WTC11 (cell line): ENCODE results near the gene FSTL4. TPM values are rescaled to one million over a fixed set of nuclear protein-coding genes. Genes with fewer than 3 reads are reported as not detected.
A peak's percentile ranks its signal among the peaks of the same experiment; 100 is the strongest.

Source experiments
- ATAC-seq: fragments of 200-7000 bp; cut with Tn5 transposase; 2 replicates; pipeline ENCODE4 v1.10.0; 2021; ENCODE audit warnings: mild to moderate bottlenecking, moderate library complexity
- CTCF ChIA-PET: fragments of 300-600 bp; sonication (Branson Sonifier 250); formaldehyde crosslinking; loops from one replicate; lab custom pipeline; 2021; ENCODE audit warnings: antibody characterized with exemption; lab: Charles Lee
- POLR2A ChIA-PET: fragments of 350-600 bp; sonication (Branson Sonifier 250); formaldehyde crosslinking; loops from one replicate; lab custom pipeline; 2021; ENCODE audit warnings: antibody characterized with exemption; lab: Charles Lee
- DNase-seq: peaks from one replicate; pipeline ENCODE4 v3.0.0; 2021; ENCODE audit warnings: low spot score
- H3K27ac Mint-ChIP-seq: 2 replicates; pipeline ENCODE4 v1.8.0; 2021; ENCODE audit warnings: mixed read lengths
- H3K27me3 Mint-ChIP-seq: 2 replicates; pipeline ENCODE4 v1.8.0; 2021; ENCODE audit warnings: low read depth, mild to moderate bottlenecking, moderate library complexity, mixed read lengths
- H3K36me3 Mint-ChIP-seq: 2 replicates; pipeline ENCODE4 v1.8.0; 2021; ENCODE audit warnings: mixed read lengths
- H3K4me1 Mint-ChIP-seq: 2 replicates; pipeline ENCODE4 v1.8.0; 2022; ENCODE audit warnings: mixed read lengths
- H3K4me3 Mint-ChIP-seq: 2 replicates; pipeline ENCODE4 v1.8.0; 2021; ENCODE audit warnings: mild to moderate bottlenecking, moderate library complexity, mixed read lengths
- H3K9me3 Mint-ChIP-seq: 2 replicates; pipeline ENCODE4 v1.8.0; 2021; ENCODE audit warnings: mixed read lengths
- CBFB ChIP-seq: sonication (generic); formaldehyde crosslinking; IDR thresholded peaks from 2 replicates; pipeline ENCODE4 v1.8.1; 2022; ENCODE audit warnings: mild to moderate bottlenecking, low read depth, missing genetic modification reagents
- ELF4 ChIP-seq: sonication (generic); formaldehyde crosslinking; IDR thresholded peaks from 2 replicates; pipeline ENCODE4 v1.8.1; 2022; ENCODE audit warnings: low read depth, mild to moderate bottlenecking, moderate library complexity, missing genetic modification reagents
- GABPB1 ChIP-seq: sonication (generic); formaldehyde crosslinking; IDR thresholded peaks from 2 replicates; pipeline ENCODE4 v1.8.1; 2023; ENCODE audit warnings: mild to moderate bottlenecking, missing genetic modification reagents
- GTF2I ChIP-seq: fragments of 250-450 bp; sonication (Bioruptor Pico); conservative IDR thresholded peaks from 2 replicates; pipeline ENCODE4 v1.4.0; 2021; ENCODE audit warnings: mild to moderate bottlenecking
- MXD4 ChIP-seq: fragments of 250-450 bp; sonication (Bioruptor Pico); IDR thresholded peaks from 2 replicates; pipeline ENCODE4 v1.8.0; 2021; ENCODE audit warnings: mild to moderate bottlenecking, moderate library complexity, borderline replicate concordance
- NFATC4 ChIP-seq: fragments of 250-450 bp; sonication (Bioruptor Pico); IDR thresholded peaks from 2 replicates; pipeline ENCODE4 v1.9.0; 2021; ENCODE audit warnings: mild to moderate bottlenecking
- NFYB ChIP-seq: sonication (generic); formaldehyde crosslinking; conservative IDR thresholded peaks from 2 replicates; pipeline ENCODE4 v1.8.0; 2022; ENCODE audit warnings: low read depth, missing genetic modification reagents
- NR2C2 ChIP-seq: sonication (generic); formaldehyde crosslinking; IDR thresholded peaks from 2 replicates; pipeline ENCODE4 v1.8.0; 2022; ENCODE audit warnings: mild to moderate bottlenecking, missing genetic modification reagents
- NR3C1 ChIP-seq: sonication (generic); formaldehyde crosslinking; conservative IDR thresholded peaks from 2 replicates; pipeline ENCODE4 v1.8.1; 2023; ENCODE audit warnings: low read depth, mild to moderate bottlenecking, missing genetic modification reagents
- ZBTB21 ChIP-seq: sonication (generic); formaldehyde crosslinking; IDR thresholded peaks from 2 replicates; pipeline ENCODE4 v1.8.1; 2023; ENCODE audit warnings: mild to moderate bottlenecking, missing genetic modification reagents, borderline replicate concordance
- ZNF138 ChIP-seq: sonication (generic); formaldehyde crosslinking; conservative IDR thresholded peaks from 2 replicates; pipeline ENCODE4 v1.8.1; 2022; ENCODE audit warnings: mild to moderate bottlenecking, moderate library complexity, missing genetic modification reagents
- ZNF263 ChIP-seq: sonication (generic); formaldehyde crosslinking; IDR thresholded peaks from 2 replicates; pipeline ENCODE4 v1.8.1; 2022; ENCODE audit warnings: low read depth, mild to moderate bottlenecking, moderate library complexity, missing genetic modification reagents
- ZNF396 ChIP-seq: fragments of 250-450 bp; sonication (Bioruptor Pico); IDR thresholded peaks from 2 replicates; pipeline ENCODE4 v1.8.0; 2021; ENCODE audit warnings: mild to moderate bottlenecking, moderate library complexity, borderline replicate concordance
- total RNA-seq: library from RNA; stranded (reverse); gene quantifications from 3 replicates; pipeline ENCODE4 v1.2.3, GENCODE V29; 2021
- TF ChIP-seq, protein P1 (sequence below): fragments of 250-450 bp; sonication (Bioruptor Pico); IDR thresholded peaks from 2 replicates; pipeline ENCODE4 v1.9.0; 2021; ENCODE audit warnings: mild to moderate bottlenecking
- TF ChIP-seq, protein P2 (sequence below): sonication (generic); formaldehyde crosslinking; IDR thresholded peaks from 2 replicates; pipeline ENCODE4 v1.8.0; 2022; ENCODE audit warnings: mild to moderate bottlenecking, missing genetic modification reagents
- TF ChIP-seq, protein P3 (sequence below): sonication (generic); formaldehyde crosslinking; IDR thresholded peaks from 2 replicates; pipeline ENCODE4 v1.8.0; 2023; ENCODE audit warnings: missing genetic modification reagents
- TF ChIP-seq, protein P4 (sequence below): fragments of 250-450 bp; sonication (Bioruptor Pico); IDR thresholded peaks from 2 replicates; pipeline ENCODE4 v1.9.0; 2021; ENCODE audit warnings: moderate library complexity, mild to moderate bottlenecking, inconsistent platforms, borderline replicate concordance
- TF ChIP-seq, protein P5 (sequence below): sonication (generic); formaldehyde crosslinking; IDR thresholded peaks from 2 replicates; pipeline ENCODE4 v1.8.1; 2023; ENCODE audit warnings: mild to moderate bottlenecking, missing genetic modification reagents
- TF ChIP-seq, protein P6 (sequence below): sonication (generic); formaldehyde crosslinking; IDR thresholded peaks from 2 replicates; pipeline ENCODE4 v1.8.1; 2023; ENCODE audit warnings: mild to moderate bottlenecking, moderate library complexity, missing genetic modification reagents
- TF ChIP-seq, protein P7 (sequence below): fragments of 200-600 bp; IDR thresholded peaks from 2 replicates; pipeline ENCODE4 v1.8.0; 2022; ENCODE audit warnings: antibody characterized with exemption
- TF ChIP-seq, protein P8 (sequence below): sonication (generic); formaldehyde crosslinking; IDR thresholded peaks from 2 replicates; pipeline ENCODE4 v1.8.1; 2022; ENCODE audit warnings: low read depth, missing genetic modification reagents, borderline replicate concordance

The FSTL4 gene
- total RNA-seq, 1 experiment from 2014 or later = 6.1 TPM

DNA sequence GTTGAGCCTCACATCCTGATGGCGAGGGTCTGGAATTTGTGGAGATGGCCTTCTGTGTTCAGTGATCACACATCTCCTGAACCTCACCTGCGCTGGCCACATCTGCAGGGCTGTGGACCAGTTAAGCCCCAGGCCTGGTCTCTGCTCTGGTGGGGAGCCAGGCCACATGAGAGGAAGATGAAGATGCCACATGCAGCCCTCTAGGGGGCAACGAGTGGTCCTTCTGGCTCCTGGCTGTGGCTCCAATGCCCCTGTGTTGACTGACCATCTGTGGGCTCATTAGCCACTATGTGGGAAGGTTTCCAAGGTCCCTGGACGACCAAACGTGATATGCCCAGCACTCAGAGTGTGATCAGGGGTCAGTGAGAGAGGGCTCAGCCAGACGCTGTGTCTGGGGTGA is 357.5 kb downstream of the FSTL4 start:
- TF ChIP-seq NFATC4 (CRISPR knock-in tag) (no peak), ZNF138 (CRISPR knock-in tag) (no peak), ZNF263 (CRISPR knock-in tag) (no peak), ELF4 (CRISPR knock-in tag) (no peak), CBFB (no peak)
- TF ChIP-seq, protein P1, sequence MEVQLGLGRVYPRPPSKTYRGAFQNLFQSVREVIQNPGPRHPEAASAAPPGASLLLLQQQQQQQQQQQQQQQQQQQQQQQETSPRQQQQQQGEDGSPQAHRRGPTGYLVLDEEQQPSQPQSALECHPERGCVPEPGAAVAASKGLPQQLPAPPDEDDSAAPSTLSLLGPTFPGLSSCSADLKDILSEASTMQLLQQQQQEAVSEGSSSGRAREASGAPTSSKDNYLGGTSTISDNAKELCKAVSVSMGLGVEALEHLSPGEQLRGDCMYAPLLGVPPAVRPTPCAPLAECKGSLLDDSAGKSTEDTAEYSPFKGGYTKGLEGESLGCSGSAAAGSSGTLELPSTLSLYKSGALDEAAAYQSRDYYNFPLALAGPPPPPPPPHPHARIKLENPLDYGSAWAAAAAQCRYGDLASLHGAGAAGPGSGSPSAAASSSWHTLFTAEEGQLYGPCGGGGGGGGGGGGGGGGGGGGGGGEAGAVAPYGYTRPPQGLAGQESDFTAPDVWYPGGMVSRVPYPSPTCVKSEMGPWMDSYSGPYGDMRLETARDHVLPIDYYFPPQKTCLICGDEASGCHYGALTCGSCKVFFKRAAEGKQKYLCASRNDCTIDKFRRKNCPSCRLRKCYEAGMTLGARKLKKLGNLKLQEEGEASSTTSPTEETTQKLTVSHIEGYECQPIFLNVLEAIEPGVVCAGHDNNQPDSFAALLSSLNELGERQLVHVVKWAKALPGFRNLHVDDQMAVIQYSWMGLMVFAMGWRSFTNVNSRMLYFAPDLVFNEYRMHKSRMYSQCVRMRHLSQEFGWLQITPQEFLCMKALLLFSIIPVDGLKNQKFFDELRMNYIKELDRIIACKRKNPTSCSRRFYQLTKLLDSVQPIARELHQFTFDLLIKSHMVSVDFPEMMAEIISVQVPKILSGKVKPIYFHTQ (CRISPR knock-in tag) = no peak
- TF ChIP-seq, protein P2, sequence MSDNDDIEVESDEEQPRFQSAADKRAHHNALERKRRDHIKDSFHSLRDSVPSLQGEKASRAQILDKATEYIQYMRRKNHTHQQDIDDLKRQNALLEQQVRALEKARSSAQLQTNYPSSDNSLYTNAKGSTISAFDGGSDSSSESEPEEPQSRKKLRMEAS (CRISPR knock-in tag) = no peak
- TF ChIP-seq, all 79 proteins: peak for 0
- Mint-ChIP-seq H3K27ac (no peak overlapping the region), H3K27me3 (no peaks in the 10 kb centered on the region), H3K4me3 (no peak overlapping the region), H3K9me3 (no peaks in the 10 kb centered on the region), H3K4me1 (peaks cover 21% of the 10 kb centered on the region), H3K36me3 (no peaks in the 10 kb centered on the region)
- no peak for DNase-seq
- ChIA-PET CTCF (interaction anchor here (1.5 kb wide), 1 partner anchor 61 kb away, joined by 4 read pairs; no protein-coding TSS in a partner anchor), POLR2A (no interaction called here)
- ATAC-seq = peak; percentile 29

DNA sequence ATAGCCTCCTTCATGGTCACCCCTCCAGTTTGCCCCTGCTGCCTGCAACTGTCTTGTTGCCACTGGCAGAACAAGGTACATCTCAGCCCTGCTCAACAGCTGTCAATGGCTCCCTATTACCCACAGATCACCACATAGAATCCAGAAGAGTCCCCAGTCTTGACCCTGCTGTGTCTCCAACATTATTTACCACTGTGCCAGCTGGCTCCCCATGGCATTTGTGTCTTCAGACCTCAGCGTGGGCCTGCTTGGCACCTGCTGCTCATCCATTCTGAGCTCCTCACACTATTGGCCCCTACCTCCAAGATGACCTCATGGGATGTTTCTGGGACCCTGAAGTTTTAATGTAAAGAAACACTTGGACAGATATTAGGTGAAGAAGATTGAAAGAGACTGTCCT is 358.7 kb downstream of the FSTL4 start:
- Mint-ChIP-seq H3K4me3 (no peak overlapping the region), H3K27me3 (no peaks in the 10 kb centered on the region), H3K27ac (no peak overlapping the region), H3K36me3 (no peaks in the 10 kb centered on the region), H3K4me1 (peaks cover 14% of the 10 kb centered on the region), H3K9me3 (no peaks in the 10 kb centered on the region)
- ATAC-seq (no peak), DNase-seq (no peak)
- POLR2A ChIA-PET = no interaction called here
- TF ChIP-seq, protein P3, sequence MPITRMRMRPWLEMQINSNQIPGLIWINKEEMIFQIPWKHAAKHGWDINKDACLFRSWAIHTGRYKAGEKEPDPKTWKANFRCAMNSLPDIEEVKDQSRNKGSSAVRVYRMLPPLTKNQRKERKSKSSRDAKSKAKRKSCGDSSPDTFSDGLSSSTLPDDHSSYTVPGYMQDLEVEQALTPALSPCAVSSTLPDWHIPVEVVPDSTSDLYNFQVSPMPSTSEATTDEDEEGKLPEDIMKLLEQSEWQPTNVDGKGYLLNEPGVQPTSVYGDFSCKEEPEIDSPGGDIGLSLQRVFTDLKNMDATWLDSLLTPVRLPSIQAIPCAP (CRISPR knock-in tag) = no peak
- no peak for TF ChIP-seq ZNF396 (CRISPR knock-in tag)
- TF ChIP-seq, protein P4, sequence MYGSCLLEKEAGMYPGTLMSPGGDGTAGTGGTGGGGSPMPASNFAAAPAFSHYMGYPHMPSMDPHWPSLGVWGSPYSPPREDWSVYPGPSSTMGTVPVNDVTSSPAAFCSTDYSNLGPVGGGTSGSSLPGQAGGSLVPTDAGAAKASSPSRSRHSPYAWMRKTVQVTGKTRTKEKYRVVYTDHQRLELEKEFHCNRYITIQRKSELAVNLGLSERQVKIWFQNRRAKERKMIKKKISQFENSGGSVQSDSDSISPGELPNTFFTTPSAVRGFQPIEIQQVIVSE (CRISPR knock-in tag) = no peak
- no peak for TF ChIP-seq GABPB1 (CRISPR knock-in tag)
- no peak for TF ChIP-seq MXD4
- TF ChIP-seq ZBTB21 = no peak
- TF ChIP-seq, protein P5, sequence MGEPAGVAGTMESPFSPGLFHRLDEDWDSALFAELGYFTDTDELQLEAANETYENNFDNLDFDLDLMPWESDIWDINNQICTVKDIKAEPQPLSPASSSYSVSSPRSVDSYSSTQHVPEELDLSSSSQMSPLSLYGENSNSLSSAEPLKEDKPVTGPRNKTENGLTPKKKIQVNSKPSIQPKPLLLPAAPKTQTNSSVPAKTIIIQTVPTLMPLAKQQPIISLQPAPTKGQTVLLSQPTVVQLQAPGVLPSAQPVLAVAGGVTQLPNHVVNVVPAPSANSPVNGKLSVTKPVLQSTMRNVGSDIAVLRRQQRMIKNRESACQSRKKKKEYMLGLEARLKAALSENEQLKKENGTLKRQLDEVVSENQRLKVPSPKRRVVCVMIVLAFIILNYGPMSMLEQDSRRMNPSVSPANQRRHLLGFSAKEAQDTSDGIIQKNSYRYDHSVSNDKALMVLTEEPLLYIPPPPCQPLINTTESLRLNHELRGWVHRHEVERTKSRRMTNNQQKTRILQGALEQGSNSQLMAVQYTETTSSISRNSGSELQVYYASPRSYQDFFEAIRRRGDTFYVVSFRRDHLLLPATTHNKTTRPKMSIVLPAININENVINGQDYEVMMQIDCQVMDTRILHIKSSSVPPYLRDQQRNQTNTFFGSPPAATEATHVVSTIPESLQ (CRISPR knock-in tag) = no peak
- no peak for TF ChIP-seq GTF2I (CRISPR knock-in tag)
- no peak for TF ChIP-seq NR3C1
- TF ChIP-seq, protein P6, sequence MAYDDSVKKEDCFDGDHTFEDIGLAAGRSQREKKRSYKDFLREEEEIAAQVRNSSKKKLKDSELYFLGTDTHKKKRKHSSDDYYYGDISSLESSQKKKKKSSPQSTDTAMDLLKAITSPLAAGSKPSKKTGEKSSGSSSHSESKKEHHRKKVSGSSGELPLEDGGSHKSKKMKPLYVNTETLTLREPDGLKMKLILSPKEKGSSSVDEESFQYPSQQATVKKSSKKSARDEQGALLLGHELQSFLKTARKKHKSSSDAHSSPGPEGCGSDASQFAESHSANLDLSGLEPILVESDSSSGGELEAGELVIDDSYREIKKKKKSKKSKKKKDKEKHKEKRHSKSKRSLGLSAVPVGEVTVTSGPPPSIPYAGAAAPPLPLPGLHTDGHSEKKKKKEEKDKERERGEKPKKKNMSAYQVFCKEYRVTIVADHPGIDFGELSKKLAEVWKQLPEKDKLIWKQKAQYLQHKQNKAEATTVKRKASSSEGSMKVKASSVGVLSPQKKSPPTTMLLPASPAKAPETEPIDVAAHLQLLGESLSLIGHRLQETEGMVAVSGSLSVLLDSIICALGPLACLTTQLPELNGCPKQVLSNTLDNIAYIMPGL = no peak
- TF ChIP-seq, protein P7, sequence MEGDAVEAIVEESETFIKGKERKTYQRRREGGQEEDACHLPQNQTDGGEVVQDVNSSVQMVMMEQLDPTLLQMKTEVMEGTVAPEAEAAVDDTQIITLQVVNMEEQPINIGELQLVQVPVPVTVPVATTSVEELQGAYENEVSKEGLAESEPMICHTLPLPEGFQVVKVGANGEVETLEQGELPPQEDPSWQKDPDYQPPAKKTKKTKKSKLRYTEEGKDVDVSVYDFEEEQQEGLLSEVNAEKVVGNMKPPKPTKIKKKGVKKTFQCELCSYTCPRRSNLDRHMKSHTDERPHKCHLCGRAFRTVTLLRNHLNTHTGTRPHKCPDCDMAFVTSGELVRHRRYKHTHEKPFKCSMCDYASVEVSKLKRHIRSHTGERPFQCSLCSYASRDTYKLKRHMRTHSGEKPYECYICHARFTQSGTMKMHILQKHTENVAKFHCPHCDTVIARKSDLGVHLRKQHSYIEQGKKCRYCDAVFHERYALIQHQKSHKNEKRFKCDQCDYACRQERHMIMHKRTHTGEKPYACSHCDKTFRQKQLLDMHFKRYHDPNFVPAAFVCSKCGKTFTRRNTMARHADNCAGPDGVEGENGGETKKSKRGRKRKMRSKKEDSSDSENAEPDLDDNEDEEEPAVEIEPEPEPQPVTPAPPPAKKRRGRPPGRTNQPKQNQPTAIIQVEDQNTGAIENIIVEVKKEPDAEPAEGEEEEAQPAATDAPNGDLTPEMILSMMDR = no peak
- no peak for TF ChIP-seq NR2C2 (CRISPR knock-in tag)
- no peak for TF ChIP-seq NFATC4 (CRISPR knock-in tag)
- TF ChIP-seq NFYB = no peak
- TF ChIP-seq, protein P8, sequence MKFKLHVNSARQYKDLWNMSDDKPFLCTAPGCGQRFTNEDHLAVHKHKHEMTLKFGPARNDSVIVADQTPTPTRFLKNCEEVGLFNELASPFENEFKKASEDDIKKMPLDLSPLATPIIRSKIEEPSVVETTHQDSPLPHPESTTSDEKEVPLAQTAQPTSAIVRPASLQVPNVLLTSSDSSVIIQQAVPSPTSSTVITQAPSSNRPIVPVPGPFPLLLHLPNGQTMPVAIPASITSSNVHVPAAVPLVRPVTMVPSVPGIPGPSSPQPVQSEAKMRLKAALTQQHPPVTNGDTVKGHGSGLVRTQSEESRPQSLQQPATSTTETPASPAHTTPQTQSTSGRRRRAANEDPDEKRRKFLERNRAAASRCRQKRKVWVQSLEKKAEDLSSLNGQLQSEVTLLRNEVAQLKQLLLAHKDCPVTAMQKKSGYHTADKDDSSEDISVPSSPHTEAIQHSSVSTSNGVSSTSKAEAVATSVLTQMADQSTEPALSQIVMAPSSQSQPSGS = no peak
- CTCF ChIA-PET = interaction anchor here (1.1 kb wide), 1 partner anchor 17 kb away, joined by 4 read pairs; no protein-coding TSS in a partner anchor
